Testis (tissue), 2 donors: ENCODE data around the gene GLRX3.
"Not testable (repeated sequence)": the region's sequence is repeated elsewhere in the genome, so short reads cannot be mapped to it uniquely, and the experiment has no call there.

Experiments
- POLR2A ChIP-seq: fragments of 450-650 bp; IDR thresholded peaks from one replicate; pipeline ENCODE4 v1.6.1; 2017; ENCODE audit warnings: antibody characterized with exemption, mild to moderate bottlenecking, moderate library complexity
- TF ChIP-seq, protein P1 (sequence below), 3 experiments: fragments of 450-650 bp in 2 of 3; fragments of 200-600 bp in 1 of 3; sonication (generic) in 1 of 3; IDR thresholded peaks; one replicate each; pipeline ENCODE4 v1.5.1; 2016 to 2019; ENCODE audit warnings: antibody characterized with exemption in 3 of 3, mild to moderate bottlenecking in 2 of 3, moderate library complexity in 1 of 3

DNA sequence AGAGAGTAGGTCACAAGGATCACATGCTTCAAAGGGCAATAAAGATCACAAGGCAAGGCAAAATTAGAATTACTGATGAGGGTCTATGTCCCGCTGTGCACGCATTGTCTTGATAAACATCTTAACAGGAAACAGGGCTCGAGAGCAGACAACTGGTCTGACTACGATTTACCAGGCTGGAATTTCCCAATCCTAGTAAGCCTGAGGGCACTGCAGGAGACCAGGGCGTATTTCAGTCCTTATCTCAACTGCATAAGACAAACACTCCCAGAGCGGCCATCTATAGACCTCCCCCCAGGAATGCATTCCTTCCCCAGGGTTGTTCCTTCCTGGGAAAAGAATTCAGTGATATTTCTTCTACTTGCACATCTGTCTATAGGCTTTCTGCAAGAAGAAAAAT is 18.7 kb upstream of the GLRX3 start:
- TF ChIP-seq, protein P1, sequence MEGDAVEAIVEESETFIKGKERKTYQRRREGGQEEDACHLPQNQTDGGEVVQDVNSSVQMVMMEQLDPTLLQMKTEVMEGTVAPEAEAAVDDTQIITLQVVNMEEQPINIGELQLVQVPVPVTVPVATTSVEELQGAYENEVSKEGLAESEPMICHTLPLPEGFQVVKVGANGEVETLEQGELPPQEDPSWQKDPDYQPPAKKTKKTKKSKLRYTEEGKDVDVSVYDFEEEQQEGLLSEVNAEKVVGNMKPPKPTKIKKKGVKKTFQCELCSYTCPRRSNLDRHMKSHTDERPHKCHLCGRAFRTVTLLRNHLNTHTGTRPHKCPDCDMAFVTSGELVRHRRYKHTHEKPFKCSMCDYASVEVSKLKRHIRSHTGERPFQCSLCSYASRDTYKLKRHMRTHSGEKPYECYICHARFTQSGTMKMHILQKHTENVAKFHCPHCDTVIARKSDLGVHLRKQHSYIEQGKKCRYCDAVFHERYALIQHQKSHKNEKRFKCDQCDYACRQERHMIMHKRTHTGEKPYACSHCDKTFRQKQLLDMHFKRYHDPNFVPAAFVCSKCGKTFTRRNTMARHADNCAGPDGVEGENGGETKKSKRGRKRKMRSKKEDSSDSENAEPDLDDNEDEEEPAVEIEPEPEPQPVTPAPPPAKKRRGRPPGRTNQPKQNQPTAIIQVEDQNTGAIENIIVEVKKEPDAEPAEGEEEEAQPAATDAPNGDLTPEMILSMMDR (IDR thresholded peaks at IDR 0.05), result not testable (repeated sequence)
- TF ChIP-seq POLR2A, result not testable (repeated sequence)
